Mesodermal cell (in vitro differentiated cells): ENCODE results near the gene PEMT.

Experiments used
- H3K27ac ChIP-seq: 2 replicates; pipeline ENCODE4 v1.7.0; 2013; ENCODE audit warnings: mild to moderate bottlenecking, low read depth, low read length, moderate library complexity; ENCODE audit not compliant: severe bottlenecking
- H3K36me3 ChIP-seq: 2 replicates; pipeline ENCODE4 v1.7.1; 2013; ENCODE audit warnings: mild to moderate bottlenecking, low read length, moderate library complexity; ENCODE audit not compliant: control insufficient read depth, insufficient read depth
- H3K4me1 ChIP-seq: one replicate; pipeline ENCODE4 v1.7.1; 2013; ENCODE audit warnings: mild to moderate bottlenecking, low read length; ENCODE audit not compliant: insufficient read depth, control insufficient read depth, poor library complexity, severe bottlenecking
- H3K4me3 ChIP-seq: 2 replicates; pipeline ENCODE4 v1.7.0; 2013; ENCODE audit warnings: low read length, control low read depth, mild to moderate bottlenecking; ENCODE audit not compliant: insufficient read depth, poor library complexity, severe bottlenecking; ENCODE audit errors: extremely low read depth
- H3K9me3 ChIP-seq: 2 replicates; pipeline ENCODE4 v1.7.1; 2013; ENCODE audit warnings: mild to moderate bottlenecking, low read length, moderate library complexity; ENCODE audit not compliant: control insufficient read depth
- WGBS, 2 experiments: methylation state at CpG; one replicate each; pipeline ENCODE4 v1.1.5; 2013; ENCODE audit warnings: missing lambda C conversion rate in 2 of 2; ENCODE audit not compliant: insufficient coverage in 2 of 2; 5-methylcytosine and 5-hydroxymethylcytosine counted together

Gene PEMT

DNA sequence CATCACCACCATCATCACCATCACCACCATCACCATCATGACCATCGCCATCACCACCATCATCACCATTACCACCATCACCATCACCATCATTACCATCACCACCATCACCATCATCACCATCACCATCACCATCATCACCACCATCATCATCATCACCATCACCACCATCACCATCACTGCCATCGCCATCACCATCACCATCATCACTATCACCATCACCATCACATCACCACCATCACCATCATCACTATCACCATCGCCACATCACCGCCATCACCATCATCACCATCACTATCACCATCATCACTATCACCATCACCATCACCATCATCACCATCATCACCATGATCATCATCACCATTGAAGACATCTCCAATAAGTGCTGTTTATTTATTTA lies 131.5 kb downstream of the PEMT start:
- no peak overlapping the region for H3K27ac ChIP-seq
- peaks cover 6% of the 10 kb centered on the region for H3K9me3 ChIP-seq
- no peak overlapping the region for H3K4me3 ChIP-seq
- H3K36me3 ChIP-seq: no peaks in the 10 kb centered on the region
- no peaks in the 10 kb centered on the region for H3K4me1 ChIP-seq
- 89 to 92% methylated on average over 3 to 4 of the region's 4 CpGs for WGBS, 2 experiments

DNA sequence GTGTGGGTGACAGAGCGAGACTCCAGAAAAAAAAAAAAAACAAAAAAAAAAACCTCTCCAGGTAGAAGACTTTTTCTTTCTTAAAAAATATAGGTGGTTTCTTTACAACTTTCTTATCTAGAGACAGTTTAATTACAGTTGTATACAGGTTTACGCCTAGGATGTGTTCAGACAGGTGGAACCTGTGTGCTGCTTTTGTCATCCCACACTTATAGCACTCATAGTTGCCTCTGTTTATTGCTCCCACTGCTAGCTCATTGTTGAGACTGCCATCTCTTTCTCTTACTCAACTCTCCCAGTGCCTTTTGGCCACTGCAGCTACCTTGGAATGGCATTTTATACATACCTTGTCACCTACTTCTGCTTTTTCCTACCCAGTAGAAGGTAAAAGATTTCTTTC lies 133.8 kb downstream of the PEMT start:
- no peak overlapping the region for H3K27ac ChIP-seq
- peaks cover 6% of the 10 kb centered on the region for H3K9me3 ChIP-seq
- no peaks in the 10 kb centered on the region for H3K36me3 ChIP-seq
- no peaks in the 10 kb centered on the region for H3K4me1 ChIP-seq
- no peak overlapping the region for H3K4me3 ChIP-seq
- WGBS, 2 experiments: 67% methylated on average over 1 of the region's 2 CpGs; no CpG with 5 or more reads in 1 of the 2 experiments

DNA sequence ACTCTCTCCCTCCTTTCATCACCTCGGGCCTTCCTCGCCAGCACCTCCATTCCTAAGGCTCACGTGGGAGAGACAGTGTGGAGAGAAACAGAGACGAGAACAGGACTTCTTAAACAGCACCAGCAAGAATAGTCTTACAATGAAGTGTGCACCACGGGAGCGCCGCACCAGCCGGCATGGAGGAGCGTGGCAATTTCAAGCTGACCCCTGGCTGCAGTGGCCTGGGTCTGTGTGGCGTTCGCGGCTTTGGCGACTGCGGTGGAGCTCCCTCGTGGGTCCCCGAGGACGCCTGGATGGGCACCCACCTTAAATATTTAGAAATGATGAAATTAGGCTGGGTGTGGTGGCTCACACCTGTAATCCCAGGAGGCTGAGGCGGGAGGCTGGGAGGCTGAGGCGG lies 135.3 kb downstream of the PEMT start:
- peaks cover 6% of the 10 kb centered on the region for H3K9me3 ChIP-seq
- H3K4me3 ChIP-seq: no peak overlapping the region
- no peaks in the 10 kb centered on the region for H3K36me3 ChIP-seq
- H3K4me1 ChIP-seq: no peaks in the 10 kb centered on the region
- H3K27ac ChIP-seq: no peak overlapping the region
- 91 to 97% methylated on average over 13 to 16 of the region's 19 CpGs for WGBS, 2 experiments
